ENCODE results near the gene PRDM2.
"Not testable (repeated sequence)": the region's sequence is repeated elsewhere in the genome, so short reads cannot be mapped to it uniquely, and the experiment has no call there.

PRDM2 gene

GRCh38 chr1:13699510-13699909 lies 478 bp upstream of the PRDM2 start:
- FAIRE-seq: no peak

DNA sequence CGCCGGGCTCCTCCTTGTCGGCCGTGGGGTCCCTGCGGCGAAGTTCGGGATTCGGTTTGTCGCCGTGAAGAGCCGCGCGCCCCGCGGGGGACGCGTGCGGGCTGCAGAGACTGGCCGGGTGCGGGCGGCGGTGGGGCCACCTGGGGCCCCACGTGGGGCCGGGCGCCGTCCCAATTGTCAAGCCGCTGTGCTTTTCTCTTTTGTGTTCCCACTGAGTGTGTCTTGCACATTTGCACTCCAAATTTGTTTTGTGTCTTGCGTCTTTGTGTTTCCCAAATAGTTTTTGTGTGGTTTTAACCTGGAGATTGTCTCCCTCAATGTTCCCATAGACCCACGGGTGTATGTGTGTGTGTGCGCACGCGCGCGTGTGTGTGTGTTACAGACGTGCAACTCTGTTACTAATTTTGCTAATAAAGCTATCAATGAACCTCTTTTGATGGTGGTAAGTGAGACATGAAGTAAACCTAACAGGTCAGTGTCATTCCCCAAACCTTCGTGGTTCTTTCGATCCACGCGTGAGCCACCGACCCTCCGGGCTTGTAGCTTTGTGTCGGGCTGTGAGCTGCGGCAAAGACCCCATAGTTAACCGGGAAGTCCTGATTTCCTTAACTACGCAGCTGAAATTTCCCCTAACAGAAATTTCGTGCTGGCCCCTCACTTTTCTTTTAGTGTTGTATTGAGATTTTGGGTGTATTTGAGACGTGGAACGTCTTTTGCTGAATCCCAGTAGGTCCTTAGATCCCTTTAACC lies 708 bp downstream of the PRDM2 start:
- no peak for FAIRE-seq

DNA sequence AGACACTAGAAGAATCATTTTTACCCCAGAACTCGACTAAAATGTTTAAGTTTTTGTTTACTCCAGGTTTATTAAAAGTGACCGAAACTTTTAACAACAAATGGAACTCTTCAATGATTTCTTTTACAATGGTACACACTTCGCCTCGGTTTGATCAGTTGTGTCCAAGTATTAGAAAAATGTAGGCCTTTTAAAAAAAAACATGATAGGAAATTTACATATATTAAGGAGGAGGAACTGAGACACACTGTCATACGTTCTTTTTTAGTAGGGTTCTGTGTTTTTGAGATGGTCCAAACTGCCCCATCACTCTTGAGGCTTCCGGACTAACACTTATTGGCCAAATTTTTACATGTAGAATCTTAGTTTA lies 1.3 kb downstream of the PRDM2 start:
- no peak for FAIRE-seq

DNA sequence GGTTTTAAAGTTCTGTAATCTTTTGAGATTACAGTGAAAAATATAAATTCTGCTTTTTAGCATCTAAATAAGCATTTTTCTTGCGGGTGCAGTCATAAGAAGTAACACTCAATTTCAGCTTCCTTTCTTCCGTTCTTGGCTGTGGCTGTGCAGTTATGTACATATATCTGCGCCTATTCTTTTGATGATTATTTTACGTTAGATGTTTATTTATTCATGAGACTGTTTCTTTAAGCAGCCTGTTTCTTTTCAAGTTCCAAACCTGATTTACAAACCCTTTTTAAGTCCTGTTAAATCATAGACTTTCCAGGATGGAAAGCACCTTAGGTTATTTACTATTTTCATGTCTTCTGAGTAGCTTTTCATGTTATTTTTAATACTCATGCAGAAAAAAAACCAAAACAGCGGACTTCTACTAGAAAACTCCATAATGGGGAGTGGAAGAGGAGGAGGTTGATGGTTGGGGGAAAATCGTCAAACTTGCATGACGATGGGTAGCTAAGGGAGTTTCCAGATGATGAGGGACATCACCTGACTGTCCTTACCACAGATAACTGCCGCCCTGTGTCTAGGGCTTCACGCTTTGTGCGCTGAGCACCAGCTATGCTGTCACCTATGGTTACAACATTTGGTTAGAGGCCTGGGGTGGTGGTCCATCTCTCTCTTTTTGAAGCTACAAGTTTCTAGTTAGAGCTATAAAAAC lies 2.6 kb downstream of the PRDM2 start:
- FAIRE-seq: no peak

GRCh38 chr1:13703128-13703513 lies 3.1 kb downstream of the PRDM2 start:
- no peak for FAIRE-seq

DNA sequence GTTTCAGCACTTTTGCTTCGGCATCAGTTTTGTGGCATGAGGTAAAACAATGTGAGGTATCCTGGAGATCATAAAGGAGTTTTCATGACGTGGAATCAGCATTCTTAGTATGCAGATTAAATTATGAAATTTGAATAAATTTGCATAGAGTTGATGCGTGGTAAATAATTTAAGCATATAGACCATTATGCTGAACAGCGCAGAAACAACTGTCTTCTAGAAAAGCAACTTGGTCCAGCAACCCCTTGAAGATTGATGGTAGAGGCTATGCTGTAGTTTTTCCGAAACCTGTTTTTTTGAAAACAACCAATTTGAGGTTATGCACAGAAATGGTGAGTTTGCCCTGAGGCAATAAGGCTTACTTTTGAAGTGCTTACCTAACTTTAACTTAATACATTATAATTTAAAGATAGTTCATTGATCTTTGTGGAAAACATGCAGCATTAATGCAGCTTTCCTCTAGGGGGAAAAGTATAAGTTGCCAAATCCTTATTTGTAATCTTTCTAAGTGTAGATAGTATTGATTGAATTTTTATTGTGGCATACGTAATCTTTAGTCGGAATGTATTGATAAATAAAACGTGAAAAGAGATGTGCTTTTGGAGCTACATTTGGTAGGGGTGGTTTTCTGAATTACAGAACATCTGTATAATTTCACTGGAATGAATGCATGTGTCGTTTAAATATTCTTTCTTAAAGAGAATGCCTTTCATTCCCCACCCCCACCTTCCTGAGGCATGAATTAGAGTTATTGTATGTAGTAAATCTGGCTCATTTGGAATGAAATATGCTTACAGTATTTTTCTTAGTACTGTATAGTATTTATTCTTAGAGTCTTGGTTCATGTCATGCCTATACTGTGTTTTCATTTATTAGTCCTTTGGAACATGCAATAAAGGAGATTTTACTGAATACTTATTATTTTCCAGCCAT lies 3.8 kb downstream of the PRDM2 start:
- no peak for FAIRE-seq

GRCh38 chr1:13706046-13706445 lies 6.1 kb downstream of the PRDM2 start:
- FAIRE-seq: no peak

- FAIRE-seq: no peak
These were observed 7.2 kb downstream of the PRDM2 start for GRCh38 chr1:13707164-13707563.

DNA sequence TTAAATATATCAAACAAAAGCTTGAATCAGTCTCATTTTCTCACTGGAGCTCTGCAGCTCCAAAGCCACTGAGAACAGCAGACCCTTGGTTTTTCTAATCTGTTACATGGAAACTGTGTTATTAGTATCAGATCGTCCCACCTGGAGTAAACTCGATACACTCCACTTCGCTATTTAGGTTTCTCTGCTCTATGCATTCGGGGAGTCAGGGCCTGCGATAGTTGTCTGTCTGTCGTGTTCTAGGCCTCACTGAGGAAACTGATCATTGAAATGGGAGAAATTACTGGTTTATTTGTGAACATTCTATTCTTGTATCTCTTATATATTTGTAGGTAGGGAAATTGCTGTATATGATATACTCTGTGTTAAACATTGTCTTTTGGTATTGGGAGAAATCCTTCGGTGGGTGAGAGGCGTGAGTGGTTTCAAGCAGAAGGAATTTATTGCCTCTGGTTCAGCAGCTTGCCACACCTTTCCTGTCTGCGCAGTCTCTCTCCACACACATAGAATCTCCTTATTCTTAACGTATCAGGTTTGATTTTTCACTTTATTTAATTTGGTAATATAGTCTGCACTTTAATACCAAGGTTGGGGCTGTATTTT lies 8.5 kb downstream of the PRDM2 start:
- FAIRE-seq: no peak

GRCh38 chr1:13710086-13710485 lies 10.1 kb downstream of the PRDM2 start:
- no peak for FAIRE-seq

GRCh38 chr1:13714851-13715250 lies 14.9 kb downstream of the PRDM2 start:
- no peak for FAIRE-seq

- not testable (repeated sequence) for FAIRE-seq
These were observed 15.8 kb downstream of the PRDM2 start for GRCh38 chr1:13715616-13716287.

DNA sequence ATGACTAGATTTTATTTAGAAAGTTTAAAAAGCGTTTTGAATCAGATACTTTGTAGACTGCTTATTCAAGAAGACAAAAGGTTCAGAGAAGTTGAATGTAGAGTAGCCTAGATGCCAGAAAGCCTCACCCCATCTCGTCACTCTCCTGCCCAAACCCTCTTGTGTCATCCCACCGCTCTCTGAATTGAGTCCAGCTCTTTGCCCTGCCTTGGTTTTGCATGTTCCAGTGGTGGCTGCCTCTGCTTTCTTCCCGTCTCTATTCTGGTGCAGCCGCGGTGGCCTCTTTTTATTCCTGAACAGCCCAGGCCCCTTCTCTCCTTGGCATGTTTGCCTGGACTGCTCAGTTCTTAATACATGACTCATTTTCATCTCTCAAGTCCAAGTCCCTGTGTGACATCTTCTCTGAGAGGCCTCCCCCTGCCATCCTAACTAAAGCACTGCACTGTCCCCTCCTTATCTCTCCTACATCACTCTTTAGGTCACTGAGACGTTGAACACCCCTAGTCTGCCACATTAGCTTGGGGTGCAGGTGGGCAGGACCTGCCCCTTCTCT lies 22.9 kb downstream of the PRDM2 start:
- FAIRE-seq: no peak

GRCh38 chr1:13723810-13724209 lies 23.8 kb downstream of the PRDM2 start:
- FAIRE-seq: no peak

- no peak for FAIRE-seq
These were observed 25.8 kb downstream of the PRDM2 start for GRCh38 chr1:13725714-13726175.

GRCh38 chr1:13728091-13728715 lies 28.2 kb downstream of the PRDM2 start:
- FAIRE-seq: no peak

DNA sequence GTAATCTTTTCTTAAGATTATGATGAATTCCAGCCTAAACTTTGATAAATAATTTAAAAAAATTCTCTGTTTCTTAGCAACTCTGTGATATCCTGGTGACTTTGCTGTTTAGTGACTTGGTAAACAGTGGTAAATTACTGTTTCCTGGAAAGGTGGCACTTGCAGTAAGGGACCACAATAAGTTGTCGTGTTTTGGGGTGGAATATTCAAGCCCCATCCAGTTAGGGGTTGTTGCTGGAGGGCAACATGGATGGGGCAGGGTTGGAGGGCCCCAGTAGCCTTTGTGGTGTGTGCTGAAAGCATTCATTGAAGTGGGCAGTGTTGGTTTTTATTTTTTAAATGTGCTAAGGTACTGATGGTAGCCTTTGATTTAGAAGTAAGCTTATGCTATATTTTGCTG lies 30.3 kb downstream of the PRDM2 start:
- no peak for FAIRE-seq

- no peak for FAIRE-seq
These were observed 30.9 kb downstream of the PRDM2 start for GRCh38 chr1:13730751-13731482.

- FAIRE-seq: no peak
These were observed 31.9 kb downstream of the PRDM2 start for GRCh38 chr1:13731897-13732296.

GRCh38 chr1:13732971-13733667 lies 33.1 kb downstream of the PRDM2 start:
- FAIRE-seq: no peak

Data from endometrium (tissue), 2 donors.